Type B pancreatic cell (in vitro differentiated cells): ENCODE data around the gene PITPNC1. TPM values are rescaled to one million over a fixed set of nuclear protein-coding genes. Genes with fewer than 3 reads are reported as not detected.
"Not testable (repeated sequence)": the region's sequence is repeated elsewhere in the genome, so short reads cannot be mapped to it uniquely, and the experiment has no call there.

Experiments used
- DNase-seq: peaks from one replicate; pipeline ENCODE4 v3.0.0; 2021; ENCODE audit warnings: mixed read lengths; ENCODE audit not compliant: unreplicated experiment; ENCODE audit errors: extremely low spot score
- H3K27ac Mint-ChIP-seq: 2 replicates; pipeline ENCODE4 v1.8.0; 2021; ENCODE audit warnings: mild to moderate bottlenecking, mixed read lengths
- H3K27me3 Mint-ChIP-seq: 2 replicates; pipeline ENCODE4 v1.8.0; 2021; ENCODE audit warnings: mixed read lengths
- H3K36me3 Mint-ChIP-seq: 2 replicates; pipeline ENCODE4 v1.8.0; 2021; ENCODE audit warnings: mixed read lengths
- H3K4me1 Mint-ChIP-seq: one replicate; pipeline ENCODE4 v1.8.0; 2021; ENCODE audit warnings: mixed read lengths; ENCODE audit not compliant: unreplicated experiment
- H3K4me3 Mint-ChIP-seq: 2 replicates; pipeline ENCODE4 v1.8.0; 2021; ENCODE audit warnings: mild to moderate bottlenecking, mixed read lengths
- H3K9me3 Mint-ChIP-seq: 2 replicates; pipeline ENCODE4 v1.8.0; 2021; ENCODE audit warnings: mixed read lengths
- total RNA-seq: library from RNA; stranded (reverse); gene quantifications from 2 replicates; pipeline ENCODE4 v1.2.1, GENCODE V29; 2021; ENCODE audit warnings: low replicate concordance
- TF ChIP-seq, protein P1 (sequence below): fragments of 200-600 bp; sonication (generic); conservative IDR thresholded peaks from 2 replicates; pipeline ENCODE4 v1.5.0; 2021; ENCODE audit warnings: antibody characterized with exemption, mild to moderate bottlenecking

The PITPNC1 gene
- total RNA-seq, 1 donor from 2014 or later: 18.7 TPM

DNA sequence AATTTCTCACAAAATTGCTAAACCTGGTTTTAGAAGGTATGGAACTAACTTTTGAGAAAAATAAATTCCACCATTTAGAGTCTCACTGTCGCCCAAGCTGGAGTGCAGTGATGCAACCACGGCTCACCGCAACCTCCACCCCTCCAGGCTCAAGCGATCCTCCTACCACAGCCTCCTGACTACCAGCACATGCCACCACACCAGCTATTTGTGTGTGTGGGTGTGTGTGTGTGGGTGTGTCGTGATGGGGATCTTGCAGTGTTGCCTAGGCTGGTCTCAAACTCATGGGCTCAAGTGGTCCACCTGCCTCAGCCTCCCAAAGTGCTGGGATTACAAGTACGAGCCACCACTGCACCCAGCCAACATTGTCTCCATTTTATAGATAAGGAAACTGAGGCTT, 269.4 kb downstream of the PITPNC1 start:
- no peaks in the 10 kb centered on the region for H3K27me3 Mint-ChIP-seq
- H3K27ac Mint-ChIP-seq: no peak overlapping the region
- H3K9me3 Mint-ChIP-seq: no peaks in the 10 kb centered on the region
- no peak for DNase-seq
- H3K36me3 Mint-ChIP-seq: no peaks in the 10 kb centered on the region
- H3K4me3 Mint-ChIP-seq: no peak overlapping the region
- peaks cover 1% of the 10 kb centered on the region for H3K4me1 Mint-ChIP-seq
- TF ChIP-seq, protein P1, sequence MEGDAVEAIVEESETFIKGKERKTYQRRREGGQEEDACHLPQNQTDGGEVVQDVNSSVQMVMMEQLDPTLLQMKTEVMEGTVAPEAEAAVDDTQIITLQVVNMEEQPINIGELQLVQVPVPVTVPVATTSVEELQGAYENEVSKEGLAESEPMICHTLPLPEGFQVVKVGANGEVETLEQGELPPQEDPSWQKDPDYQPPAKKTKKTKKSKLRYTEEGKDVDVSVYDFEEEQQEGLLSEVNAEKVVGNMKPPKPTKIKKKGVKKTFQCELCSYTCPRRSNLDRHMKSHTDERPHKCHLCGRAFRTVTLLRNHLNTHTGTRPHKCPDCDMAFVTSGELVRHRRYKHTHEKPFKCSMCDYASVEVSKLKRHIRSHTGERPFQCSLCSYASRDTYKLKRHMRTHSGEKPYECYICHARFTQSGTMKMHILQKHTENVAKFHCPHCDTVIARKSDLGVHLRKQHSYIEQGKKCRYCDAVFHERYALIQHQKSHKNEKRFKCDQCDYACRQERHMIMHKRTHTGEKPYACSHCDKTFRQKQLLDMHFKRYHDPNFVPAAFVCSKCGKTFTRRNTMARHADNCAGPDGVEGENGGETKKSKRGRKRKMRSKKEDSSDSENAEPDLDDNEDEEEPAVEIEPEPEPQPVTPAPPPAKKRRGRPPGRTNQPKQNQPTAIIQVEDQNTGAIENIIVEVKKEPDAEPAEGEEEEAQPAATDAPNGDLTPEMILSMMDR: no peak

DNA sequence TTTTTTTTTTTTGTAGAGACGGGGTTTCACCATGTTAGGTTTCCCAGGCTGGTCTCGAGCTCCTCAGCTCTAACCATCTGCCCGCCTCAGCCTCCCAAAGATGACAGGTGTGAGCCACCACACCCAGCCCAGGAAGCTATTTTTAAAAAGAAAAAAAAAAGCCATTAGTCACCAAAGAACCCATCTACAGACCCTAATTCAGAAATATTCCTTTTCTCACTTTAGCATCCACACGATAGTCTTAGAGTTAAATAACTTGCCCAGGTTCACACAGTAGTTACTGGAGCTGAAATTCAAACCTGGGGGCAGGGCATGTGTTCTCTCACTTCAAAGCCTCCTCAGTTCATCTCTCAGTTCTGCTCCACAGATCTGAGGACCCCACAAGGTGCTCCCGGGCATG, 270.4 kb downstream of the PITPNC1 start:
- Mint-ChIP-seq H3K4me3 (no peak overlapping the region), H3K27ac (no peak overlapping the region), H3K27me3 (no peaks in the 10 kb centered on the region), H3K36me3 (no peaks in the 10 kb centered on the region), H3K4me1 (peaks cover 4% of the 10 kb centered on the region), H3K9me3 (no peaks in the 10 kb centered on the region)
- no peak for DNase-seq
- TF ChIP-seq, protein P1: no peak

DNA sequence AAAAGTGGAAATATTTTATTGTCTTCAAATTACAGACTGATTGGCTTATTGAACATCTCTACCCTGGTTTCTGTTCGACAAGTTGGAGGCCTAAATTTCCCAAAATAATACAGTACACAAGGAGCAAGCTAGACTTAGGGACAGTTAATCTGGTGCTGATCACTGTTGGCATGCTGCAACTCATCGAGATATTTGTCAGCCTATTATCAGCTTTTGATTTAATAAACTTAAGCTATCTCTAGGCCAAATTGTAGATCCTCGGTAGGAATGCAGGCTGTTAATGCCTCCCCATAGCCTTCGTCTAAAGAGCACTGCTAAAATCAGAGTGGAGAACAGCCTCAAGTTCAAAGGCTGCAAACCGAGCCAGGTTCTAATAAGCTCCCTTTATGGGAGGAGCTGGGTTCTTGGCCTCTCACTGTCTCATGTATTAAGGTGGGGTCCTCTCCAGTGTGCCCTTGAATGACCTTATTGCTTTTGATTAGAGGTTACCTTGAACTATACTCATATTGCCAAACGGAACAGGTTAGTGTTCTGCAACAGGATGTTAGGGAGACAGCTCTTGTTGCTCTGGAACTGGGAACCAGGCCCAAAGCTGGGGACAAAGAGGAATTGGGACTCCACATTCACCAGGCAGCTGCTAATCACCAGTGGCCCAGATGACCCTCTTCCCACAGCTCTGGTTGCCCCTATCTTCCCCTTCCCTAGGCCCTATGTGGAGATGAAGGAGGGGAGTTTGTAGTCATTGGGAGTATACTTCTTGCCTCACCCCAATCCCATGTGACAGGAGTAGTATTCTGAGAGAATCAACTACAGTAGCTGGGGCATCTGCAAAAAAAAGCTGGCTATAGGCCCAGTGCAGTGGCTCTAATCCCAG, 271.2 kb downstream of the PITPNC1 start:
- no peaks in the 10 kb centered on the region for H3K9me3 Mint-ChIP-seq
- H3K27ac Mint-ChIP-seq: no peak overlapping the region

DNA sequence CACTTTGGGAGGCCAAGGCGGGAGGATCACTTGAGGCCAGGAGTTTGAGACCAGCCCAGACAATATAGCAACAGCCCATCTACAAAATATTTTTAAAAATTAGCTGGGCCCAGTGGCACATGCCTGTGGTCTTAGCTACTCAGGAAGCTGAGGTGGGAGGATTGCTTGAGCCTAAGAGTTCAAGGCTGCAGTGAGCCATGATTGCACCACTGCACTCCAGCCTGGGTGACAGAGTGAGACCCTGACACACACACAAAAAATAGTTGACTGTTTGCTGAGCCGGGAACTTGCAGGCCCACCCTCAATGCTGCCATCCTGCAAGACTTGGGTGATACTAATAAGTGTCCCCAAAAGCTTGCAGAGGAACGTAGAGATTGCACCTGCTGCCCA, 271.8 kb downstream of the PITPNC1 start:
- not testable (repeated sequence) for H3K4me1 Mint-ChIP-seq, H3K4me3 Mint-ChIP-seq, DNase-seq, H3K36me3 Mint-ChIP-seq, H3K27me3 Mint-ChIP-seq, H3K27ac Mint-ChIP-seq, H3K9me3 Mint-ChIP-seq

More for the DNA sequence above, 271.2 kb downstream of the PITPNC1 start:
- H3K36me3 Mint-ChIP-seq: no peaks in the 10 kb centered on the region
- no peaks in the 10 kb centered on the region for H3K27me3 Mint-ChIP-seq
- no peak overlapping the region for H3K4me3 Mint-ChIP-seq
- H3K4me1 Mint-ChIP-seq: peaks cover 4% of the 10 kb centered on the region
- no peak for DNase-seq
- TF ChIP-seq, protein P1: no peak

DNA sequence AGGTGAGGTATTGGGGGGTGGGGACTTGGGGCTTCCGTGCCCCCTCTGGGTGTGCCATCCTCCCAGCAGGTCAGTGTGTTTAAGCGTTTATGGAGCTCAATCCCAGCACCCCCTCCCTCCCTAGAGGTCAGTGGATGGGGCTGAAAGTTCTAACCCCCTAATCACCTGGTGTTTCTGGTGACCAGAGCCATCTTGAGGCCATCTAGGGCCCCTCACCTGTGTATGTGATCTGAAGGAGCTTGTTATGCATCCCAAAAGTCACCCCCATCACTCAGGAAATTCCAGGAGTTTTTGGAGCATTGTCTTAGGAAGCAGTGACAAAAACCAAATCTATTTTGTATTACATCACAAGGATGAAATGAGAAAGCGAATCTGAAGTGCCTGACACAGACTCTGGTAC, 272.8 kb downstream of the PITPNC1 start:
- H3K9me3 Mint-ChIP-seq: no peaks in the 10 kb centered on the region
- H3K27ac Mint-ChIP-seq: no peak overlapping the region
- no peaks in the 10 kb centered on the region for H3K36me3 Mint-ChIP-seq
- H3K27me3 Mint-ChIP-seq: no peaks in the 10 kb centered on the region
- no peak for DNase-seq
- peaks cover 4% of the 10 kb centered on the region for H3K4me1 Mint-ChIP-seq
- TF ChIP-seq, protein P1: no peak
- no peak overlapping the region for H3K4me3 Mint-ChIP-seq

DNA sequence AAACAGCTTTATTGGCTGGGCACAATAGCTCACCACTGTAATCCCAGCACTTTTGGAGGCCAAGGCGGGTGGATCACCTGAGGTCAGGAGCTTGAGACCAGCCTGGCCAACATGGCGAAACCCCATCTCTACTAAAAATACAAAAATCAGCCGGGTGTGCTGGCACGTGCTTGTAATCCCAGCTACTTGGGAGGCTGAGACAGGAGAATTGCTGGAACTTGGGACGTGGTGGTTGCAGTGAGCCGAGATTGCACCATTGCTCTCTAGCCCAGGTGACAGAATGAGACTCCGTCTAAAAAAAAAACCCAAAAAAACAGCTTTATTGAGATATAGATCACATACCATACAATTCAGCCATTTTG, 274.1 kb downstream of the PITPNC1 start:
- H3K27me3 Mint-ChIP-seq, H3K4me1 Mint-ChIP-seq, H3K27ac Mint-ChIP-seq, H3K4me3 Mint-ChIP-seq, H3K9me3 Mint-ChIP-seq, DNase-seq, H3K36me3 Mint-ChIP-seq: not testable (repeated sequence)
